ENCODE results near the gene ADCY5.

Gene ADCY5

GRCh38 chr3:123386477-123387040 is 62.3 kb downstream of the ADCY5 start:
- no peak for DNase-seq (ENCODE audit: low read depth in 3 of 3)

GRCh38 chr3:123385981-123386380 is 62.9 kb downstream of the ADCY5 start:
- no peak for DNase-seq (ENCODE audit: low read depth in 3 of 3)

GRCh38 chr3:123385499-123385898 is 63.4 kb downstream of the ADCY5 start:
- no peak for DNase-seq (ENCODE audit: low read depth in 3 of 3)

GRCh38 chr3:123385001-123385401 is 63.9 kb downstream of the ADCY5 start:
- DNase-seq (ENCODE audit: low read depth in 3 of 3): no peak

- no peak for DNase-seq (ENCODE audit: low read depth in 3 of 3)
Measured at GRCh38 chr3:123384256-123384655, 64.6 kb downstream of the ADCY5 start.

GRCh38 chr3:123383091-123384053 is 65.5 kb downstream of the ADCY5 start:
- DNase-seq (ENCODE audit: low read depth in 3 of 3): no peak

- no peak for DNase-seq (ENCODE audit: low read depth in 3 of 3)
Measured at GRCh38 chr3:123380261-123380660, 68.6 kb downstream of the ADCY5 start.

- no peak for DNase-seq (ENCODE audit: low read depth in 3 of 3)
Measured at GRCh38 chr3:123379041-123379830, 69.7 kb downstream of the ADCY5 start.

- DNase-seq (ENCODE audit: low read depth in 3 of 3): no peak
Measured at GRCh38 chr3:123378409-123378915, 70.4 kb downstream of the ADCY5 start.

GRCh38 chr3:123377243-123377740 is 71.6 kb downstream of the ADCY5 start:
- DNase-seq (ENCODE audit: low read depth in 3 of 3): no peak

GRCh38 chr3:123376451-123377242 is 72.2 kb downstream of the ADCY5 start:
- DNase-seq (ENCODE audit: low read depth in 3 of 3): no peak

- no peak for DNase-seq (ENCODE audit: low read depth in 3 of 3)
Measured at GRCh38 chr3:123375014-123375940, 73.6 kb downstream of the ADCY5 start.

- DNase-seq (ENCODE audit: low read depth in 3 of 3): no peak
Measured at GRCh38 chr3:123374016-123374415, 74.9 kb downstream of the ADCY5 start.

GRCh38 chr3:123373474-123373987 is 75.4 kb downstream of the ADCY5 start:
- DNase-seq (ENCODE audit: low read depth in 3 of 3): no peak

- DNase-seq (ENCODE audit: low read depth in 3 of 3): no peak
Measured at GRCh38 chr3:123372686-123373473, 76.0 kb downstream of the ADCY5 start.

- DNase-seq (ENCODE audit: low read depth in 3 of 3): no peak
Measured at GRCh38 chr3:123371859-123372685, 76.8 kb downstream of the ADCY5 start.

- DNase-seq (ENCODE audit: low read depth in 3 of 3): no peak
Measured at GRCh38 chr3:123371426-123371825, 77.5 kb downstream of the ADCY5 start.

- DNase-seq (ENCODE audit: low read depth in 3 of 3): no peak
Measured at GRCh38 chr3:123370819-123371218, 78.1 kb downstream of the ADCY5 start.
